HG02970 (cell line): ENCODE results near the gene ASTN2.

Experiments used
- ATAC-seq: cut with Tn5 transposase; IDR thresholded peaks from one replicate; pipeline ENCODE4 v1.9.1; 2021; ENCODE audit warnings: mild to moderate bottlenecking, moderate library complexity, moderate number of reproducible peaks; ENCODE audit not compliant: unreplicated experiment, low FRiP score

Gene ASTN2

DNA sequence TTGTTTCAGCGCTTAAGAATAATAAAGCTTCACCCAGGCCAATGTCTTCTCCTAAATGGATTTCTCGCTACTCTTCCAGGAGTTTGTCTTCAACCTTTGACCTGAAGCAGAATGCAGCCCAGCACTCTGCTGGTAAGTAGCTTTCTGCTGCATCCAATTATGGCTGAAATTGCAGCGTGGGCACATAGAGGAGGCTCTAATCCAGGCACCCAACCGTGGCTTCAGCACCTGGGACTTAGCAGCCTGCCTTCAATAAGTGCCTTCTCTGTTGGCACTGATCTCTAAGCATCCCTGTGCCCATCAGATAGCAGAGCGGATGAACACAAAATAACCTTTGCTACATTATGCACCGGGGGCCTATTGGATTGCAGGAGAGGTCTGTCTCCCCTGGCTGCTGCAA lies 622.6 kb downstream of the ASTN2 start:
- ATAC-seq, result no peak

- ATAC-seq, result no peak
Observed at GRCh38 chr9:116791326-116791725, 623.5 kb downstream of the ASTN2 start.

GRCh38 chr9:116789081-116789480 lies 625.8 kb downstream of the ASTN2 start:
- no peak for ATAC-seq

- no peak for ATAC-seq
Observed at GRCh38 chr9:116786737-116787136, 628.1 kb downstream of the ASTN2 start.

- ATAC-seq, result no peak
Observed at GRCh38 chr9:116777116-116777515, 637.7 kb downstream of the ASTN2 start.

- no peak for ATAC-seq
Observed at GRCh38 chr9:116774421-116775180, 640.3 kb downstream of the ASTN2 start.

DNA sequence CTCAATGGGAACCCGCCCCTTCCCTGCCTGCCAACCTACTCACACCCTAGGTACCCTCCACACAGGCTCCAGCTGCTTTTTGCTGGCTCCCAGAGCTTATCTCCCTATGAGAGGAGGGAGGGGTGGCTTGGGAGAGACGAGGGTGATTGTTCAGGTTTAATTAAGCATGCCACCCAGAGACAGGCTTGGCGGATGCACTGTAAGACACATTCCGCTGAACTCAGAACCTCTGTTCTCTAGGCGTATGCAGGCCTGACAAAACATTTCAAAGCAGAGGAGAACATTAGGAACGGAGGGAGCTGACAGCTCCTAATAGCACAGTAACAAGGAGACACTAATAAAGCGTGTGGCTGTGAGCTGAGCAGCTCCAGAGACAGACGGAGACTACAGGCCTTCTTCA lies 647.6 kb downstream of the ASTN2 start:
- ATAC-seq, result no peak

DNA sequence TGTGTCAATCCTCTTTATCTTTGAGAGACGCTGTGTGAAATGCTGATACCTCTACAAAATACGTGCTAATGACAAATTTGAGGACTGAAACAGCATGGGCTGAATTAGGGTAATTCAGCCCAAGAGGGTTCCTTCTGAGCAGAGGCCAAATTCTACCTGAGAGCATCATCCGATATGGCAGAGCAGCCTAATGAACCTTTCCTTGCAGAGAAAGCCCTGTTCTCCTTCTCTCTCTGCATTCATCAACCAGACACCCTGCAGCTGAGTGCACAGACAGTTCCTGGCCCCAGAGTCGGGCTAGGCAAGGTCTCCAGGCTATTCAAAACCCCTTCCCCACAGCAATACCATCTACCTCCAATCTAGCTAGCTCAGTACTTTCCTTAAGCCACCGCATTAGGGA lies 649.8 kb downstream of the ASTN2 start:
- ATAC-seq, result no peak

DNA sequence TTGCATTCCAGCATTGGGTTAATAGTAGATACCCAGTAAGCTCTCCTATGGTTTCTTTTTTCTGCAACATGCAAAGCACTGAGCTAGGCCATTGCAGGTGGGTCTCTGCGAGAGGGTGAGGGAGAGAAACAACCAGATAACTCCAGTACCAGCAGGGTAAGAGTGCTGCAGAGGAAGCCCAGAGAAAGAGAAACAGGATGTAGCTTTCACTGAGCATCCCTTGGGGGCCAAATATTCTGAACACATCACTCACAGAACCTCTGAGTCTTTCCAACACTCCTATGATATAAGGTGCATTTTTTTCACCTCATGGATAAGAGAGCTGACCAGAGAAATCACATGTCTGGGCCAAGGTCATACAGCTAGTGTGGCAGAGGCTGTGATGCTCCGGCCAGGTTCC lies 651.1 kb downstream of the ASTN2 start:
- ATAC-seq, result no peak

DNA sequence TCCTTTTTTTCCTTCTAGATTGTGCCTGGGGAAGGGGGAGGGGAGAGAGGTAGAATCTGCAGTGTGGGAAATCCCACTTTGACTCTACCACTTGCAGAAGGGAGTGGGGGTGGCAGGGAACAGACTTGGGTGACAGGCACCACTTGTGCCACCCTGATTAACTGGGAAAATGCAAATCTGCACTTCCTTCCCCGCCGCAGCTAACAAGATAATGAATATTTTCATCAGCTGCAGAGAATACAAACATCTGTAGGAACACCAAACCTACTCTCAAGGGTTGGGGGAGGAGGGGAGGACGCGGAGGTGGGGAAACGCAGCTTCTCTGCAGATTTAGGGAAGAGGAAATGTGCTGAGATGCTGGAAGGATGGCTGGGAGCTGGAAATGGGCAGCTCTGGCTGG lies 654.2 kb downstream of the ASTN2 start:
- ATAC-seq, result no peak

GRCh38 chr9:116757030-116757429 lies 657.8 kb downstream of the ASTN2 start:
- ATAC-seq, result no peak

DNA sequence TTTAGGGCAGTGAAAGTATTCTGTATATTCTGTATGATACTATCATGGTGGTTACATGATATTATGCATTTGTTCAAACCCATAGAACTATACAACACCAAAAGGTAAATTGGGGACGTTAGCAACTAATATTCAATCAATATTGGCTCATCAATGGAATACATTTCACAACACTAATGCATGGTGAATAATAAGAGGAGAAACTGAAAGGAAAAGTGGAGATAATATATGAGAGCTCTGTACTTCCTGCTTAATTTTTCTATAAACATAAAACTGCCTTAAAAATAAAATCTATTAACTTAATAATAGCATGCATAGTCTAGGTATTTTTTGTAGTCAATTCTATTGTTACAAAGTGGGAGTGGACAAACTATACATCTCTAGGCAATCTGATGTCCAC lies 661.5 kb downstream of the ASTN2 start:
- no peak for ATAC-seq

DNA sequence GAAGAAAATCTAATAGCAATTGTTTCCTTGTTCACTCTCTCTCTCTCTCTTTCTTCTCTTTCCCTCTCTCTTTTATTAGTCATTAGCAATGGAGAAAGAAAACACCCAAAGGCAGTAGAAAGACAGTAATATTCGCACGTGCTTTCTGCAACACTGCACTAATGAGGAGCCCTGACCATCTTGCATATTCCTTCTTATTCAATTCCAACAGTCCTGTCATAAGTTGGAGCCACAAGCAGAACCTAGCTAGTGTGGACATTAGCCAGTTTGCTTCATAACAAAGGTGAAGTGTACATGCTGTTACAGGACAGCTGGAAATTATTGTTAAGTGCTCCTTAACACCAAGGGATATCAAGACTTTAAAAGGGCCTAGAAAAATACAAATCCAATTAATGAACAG lies 664.3 kb downstream of the ASTN2 start:
- no peak for ATAC-seq

- ATAC-seq, result no peak
Observed at GRCh38 chr9:116749772-116750171, 665.1 kb downstream of the ASTN2 start.

GRCh38 chr9:116749176-116749575 lies 665.7 kb downstream of the ASTN2 start:
- no peak for ATAC-seq

DNA sequence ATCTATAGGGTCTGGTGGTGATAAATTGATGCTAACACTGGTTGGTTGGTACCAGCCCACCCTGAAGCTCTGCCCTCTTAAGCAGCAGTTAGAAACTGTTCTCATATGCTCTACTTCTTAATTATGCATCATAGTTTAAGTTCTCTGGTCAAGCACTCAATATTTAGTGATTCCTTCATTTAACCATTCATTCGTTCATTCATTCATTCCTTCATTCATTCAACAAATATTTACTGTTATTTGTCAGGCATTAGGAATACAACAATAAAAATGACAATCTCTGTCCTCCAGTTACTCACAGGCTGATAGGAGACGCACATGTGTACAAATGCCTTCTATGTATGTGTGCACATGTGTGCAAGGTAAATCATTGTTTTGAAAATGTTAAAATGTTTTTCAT lies 673.1 kb downstream of the ASTN2 start:
- no peak for ATAC-seq

DNA sequence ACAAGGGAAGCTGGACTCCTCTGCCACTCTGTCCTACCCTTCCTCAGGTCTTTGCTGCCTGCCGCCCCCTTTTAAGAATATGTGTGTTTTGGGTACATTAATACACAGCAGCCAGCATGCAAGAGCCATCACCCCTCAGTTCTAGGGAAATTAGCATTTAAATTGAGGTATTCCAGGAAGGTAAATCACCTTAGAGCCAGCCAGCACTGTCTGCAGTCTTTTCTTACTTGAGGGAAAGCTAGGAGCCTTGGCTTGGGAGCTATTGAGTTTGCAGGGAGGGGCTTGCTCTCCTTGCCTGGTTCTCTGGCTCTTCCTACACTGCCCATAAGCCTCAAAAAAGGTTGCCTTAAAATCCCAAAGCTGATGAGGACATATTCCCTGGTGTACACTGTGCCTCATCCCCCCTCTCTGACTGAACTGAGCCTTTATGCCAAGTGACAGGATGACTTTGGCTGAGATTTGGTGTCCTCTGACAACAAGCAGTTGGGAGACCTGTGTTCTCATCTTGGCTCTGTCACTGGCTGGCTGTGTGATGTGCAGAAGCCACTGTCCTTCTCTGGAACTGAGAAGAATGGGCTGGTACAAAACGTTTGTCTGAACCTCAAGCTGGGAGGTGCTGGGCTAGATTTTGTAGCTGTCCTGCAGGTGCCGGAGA lies 673.6 kb downstream of the ASTN2 start:
- no peak for ATAC-seq

DNA sequence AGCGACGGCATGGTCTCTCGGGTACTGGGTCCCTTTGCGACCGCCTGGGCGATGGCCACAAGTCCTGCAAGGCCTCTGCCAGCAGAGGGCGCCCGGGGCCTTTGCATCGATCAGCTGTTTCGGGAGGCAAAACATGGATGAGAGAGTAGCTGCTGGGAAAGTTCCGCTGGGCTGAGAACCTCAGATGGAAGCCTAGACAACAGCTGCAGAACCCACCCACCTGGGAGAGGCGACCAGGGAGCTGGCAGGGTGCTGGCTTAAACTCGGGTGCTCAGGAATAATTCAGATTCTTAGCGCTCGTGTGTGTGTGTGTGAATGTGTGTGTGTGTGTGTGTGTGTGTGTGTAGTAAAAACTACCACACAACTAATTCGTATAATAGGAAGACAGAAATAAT lies 677.7 kb downstream of the ASTN2 start:
- no peak for ATAC-seq

DNA sequence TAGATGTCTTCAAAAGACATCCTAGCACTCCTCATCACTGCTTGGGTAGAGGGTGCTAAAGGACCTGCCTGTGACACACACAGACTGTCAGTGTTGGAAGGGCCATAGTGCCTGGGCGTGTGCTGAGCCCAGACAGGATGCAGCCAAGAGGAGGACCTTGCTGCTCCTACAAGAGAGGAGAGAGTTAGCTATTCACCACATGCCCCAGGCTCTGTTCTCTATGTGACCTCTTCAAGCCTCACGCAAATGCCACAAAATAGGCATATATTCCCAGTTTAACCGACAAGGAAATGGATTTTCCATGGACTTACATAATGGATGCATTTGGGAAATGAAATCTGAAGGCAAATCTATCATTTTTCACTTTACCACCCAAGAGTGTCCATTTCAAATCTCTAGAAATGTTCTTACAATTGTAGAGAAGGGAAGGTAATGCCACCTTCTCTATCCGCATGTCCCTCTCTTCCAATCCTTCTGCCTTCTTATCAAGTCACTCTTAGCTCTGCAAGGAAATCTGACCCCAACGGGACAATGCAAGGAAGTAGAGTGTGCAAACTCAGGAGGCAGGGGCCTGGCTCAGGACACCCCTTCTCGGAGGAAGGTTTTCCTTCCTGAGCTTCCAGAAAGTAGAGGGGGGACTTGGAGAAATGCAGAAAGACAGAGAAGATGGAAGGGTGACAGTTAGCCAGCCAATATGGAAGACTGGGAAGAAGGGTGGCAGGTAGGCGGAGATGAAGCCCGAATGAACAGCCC lies 678.3 kb downstream of the ASTN2 start:
- ATAC-seq, result no peak

GRCh38 chr9:116733010-116733641 lies 681.7 kb downstream of the ASTN2 start:
- ATAC-seq, result no peak

GRCh38 chr9:116726602-116727001 lies 688.3 kb downstream of the ASTN2 start:
- ATAC-seq, result no peak
